GM18520 (cell line): Measurements from ENCODE around the gene GAPDHS.

ENCODE experiments used
- ATAC-seq: cut with Tn5 transposase; IDR thresholded peaks from one replicate; pipeline ENCODE4 v1.9.1; 2021; ENCODE audit not compliant: unreplicated experiment

GAPDHS gene

DNA sequence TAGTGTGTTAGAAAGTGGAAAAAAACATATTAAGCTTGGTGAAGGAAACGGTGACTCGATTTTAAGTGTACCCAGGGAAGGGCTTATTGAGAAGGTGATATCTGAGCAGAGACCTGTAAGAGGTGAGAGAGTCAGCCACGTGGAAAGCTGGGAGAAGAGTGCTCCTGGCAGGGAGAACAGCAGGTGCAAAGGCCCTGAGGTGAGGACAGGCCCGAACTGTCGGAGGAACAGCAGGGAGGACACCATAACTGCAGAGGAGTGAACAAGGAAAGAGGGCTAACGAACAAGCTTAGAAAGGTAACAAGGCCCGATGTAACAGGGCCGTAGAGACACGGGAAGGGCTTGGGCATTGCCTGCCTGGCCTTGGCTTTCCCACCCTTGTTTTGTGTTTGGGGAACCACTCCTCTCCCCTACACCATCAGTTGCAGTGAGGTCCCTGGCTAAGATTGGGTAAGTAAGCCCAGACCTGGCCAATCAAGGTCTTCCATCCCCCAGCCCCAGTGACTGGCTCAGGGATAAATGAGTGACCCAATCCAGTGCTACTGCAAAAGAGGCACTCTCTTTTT lies 22.9 kb downstream of the GAPDHS start:
- ATAC-seq, result no peak

DNA sequence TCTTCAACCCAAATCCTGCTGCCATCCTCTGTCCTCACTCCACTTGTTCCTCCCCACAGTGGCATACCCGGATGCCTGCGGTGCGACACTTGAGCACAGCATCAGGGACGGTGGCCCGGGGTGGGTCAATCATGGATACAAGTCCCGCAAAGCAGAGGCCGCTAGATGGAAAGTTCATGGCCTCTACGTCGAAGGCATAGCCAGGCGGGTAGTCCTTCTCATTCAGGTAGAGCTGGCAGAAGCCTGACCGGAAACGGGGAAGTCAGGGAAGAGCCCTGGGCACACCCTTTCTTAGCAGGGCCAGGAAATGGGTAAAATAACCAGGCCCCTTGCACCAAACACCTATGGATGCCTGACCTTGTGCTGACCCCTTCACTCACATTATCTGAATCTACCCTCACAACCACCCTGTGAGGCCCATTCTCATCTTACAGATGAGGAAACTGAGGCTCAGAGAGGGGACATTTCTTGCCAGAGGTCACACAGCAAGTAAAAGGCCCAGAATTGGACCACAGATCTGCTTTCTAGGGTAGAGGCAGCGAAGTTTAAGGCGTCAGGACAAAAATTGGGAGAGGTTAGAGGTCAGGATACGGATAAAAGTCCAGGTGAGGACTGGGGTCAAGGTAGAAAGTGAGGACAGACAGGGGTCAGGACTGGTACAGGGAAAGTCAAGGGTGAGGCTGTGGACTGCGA lies 23.7 kb downstream of the GAPDHS start:
- no peak for ATAC-seq

DNA sequence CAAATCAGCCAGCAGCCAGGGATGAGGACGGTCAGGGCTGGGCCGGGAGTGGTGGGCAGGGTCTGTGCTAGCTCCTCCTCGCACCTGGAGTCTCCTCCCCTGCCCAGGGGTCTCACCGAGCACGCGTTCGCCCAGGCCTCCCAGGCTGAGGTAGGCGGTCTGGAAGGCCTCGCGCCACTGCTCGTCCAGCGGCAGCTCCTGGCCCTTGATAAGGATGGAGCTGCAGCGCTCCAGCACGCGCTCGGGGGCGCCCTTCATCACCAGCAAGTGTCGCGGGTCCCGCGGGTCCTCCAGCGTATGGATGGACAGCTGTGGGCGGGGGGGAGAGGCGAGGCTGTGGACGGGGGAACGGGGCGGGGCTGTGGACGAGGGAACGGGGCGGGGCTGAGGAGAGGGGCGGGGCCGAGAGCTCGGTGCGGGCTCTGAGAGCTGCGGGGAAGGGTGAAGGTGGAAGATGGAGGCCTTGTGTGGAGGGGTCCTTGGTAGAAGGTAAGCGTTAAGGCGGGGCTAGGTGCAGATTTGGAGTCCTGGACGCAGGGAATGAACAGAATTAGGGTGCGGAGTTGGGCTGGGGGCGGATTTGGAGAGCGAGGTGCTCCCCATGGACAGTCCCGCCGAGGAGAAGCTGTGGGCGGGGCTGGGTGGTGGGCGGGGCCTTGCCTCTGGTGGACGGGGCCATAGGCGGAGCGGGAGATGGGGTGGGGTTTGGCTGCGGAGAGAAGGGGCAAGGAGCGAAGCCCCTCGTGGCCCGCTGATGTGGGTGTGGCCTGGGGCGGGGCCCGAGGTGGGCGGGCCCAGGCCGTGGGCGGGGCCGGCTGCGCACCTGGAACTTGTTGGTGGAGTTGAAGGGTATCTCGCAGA lies 24.5 kb downstream of the GAPDHS start:
- no peak for ATAC-seq

DNA sequence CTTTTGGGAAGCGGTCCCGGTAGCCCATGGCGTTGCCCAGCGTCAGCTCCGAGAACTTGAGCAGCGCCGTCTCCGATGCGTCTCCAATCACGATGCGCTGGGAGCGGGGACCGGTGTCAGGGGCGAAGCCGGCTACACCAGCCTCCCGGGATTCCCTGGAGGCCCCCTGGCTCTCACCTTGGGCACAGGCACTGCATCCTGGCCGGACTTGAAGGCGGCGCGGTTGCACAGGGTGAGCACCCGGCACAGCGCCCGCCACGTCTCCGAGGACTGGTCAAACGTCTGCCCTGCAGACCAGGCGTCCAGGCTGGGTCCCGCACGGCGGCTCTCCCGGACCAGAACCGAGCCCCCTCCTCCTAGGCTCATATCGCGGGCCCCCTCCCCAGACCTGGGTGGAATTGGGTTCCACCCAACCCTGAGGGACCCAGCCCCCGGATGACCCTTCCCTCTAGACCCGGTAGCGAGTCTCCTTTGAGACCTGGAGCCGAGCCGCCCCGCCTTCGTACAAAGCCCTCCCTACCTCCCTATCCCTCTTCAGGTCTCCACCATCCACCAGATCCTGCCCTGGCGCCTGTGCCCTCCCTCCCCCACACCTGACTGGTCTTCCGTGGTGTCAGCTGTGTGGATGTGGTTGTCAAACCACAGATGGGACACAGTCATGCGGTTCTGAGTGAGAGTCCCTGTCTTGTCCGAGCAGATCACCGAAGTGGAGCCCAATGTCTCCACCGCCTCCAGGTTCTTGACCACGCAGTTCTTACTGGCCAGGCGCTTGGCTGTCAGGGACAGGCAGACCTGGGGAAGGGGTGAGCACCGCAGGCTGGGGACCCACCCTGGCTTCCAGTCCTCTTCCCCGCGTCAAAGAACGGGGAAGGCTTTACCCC lies 25.4 kb downstream of the GAPDHS start:
- no peak for ATAC-seq

DNA sequence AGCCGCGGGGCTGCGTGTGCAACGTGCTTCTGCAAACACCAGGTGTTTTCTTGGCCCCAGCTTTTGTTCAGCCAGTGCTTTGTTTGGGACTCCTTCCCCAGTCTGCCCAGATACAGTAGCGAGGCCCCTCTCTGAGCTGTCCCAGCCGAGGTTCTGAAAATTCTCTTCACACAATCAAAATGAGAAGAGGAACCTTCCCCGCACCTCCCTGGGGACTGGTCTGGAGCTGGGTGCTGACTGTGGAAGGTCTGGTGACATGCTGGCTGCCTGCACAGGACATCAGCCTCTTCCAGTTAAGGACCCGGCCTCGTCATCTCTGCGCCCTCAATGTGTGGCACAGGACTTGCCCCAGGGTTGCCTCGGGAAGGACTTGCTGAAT lies 26.0 kb downstream of the GAPDHS start:
- no peak for ATAC-seq

DNA sequence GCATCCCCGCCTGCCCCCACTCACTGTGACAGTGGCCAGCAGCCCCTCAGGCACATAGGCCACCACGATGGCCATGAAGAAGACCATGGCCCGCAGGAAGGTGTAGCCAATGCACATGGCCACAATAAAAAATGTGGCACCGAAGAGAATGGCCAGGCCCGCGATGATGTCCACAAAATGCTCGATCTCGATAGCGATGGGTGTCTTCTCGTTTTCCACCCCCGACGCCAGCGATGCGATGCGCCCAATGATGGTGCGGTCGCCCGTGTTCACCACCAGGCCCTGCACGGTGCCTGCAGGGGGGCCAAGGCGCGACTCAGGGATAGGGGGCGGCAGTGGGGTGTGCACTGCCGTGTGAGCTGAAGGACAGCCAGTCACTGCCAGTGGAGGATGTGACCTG lies 26.5 kb downstream of the GAPDHS start:
- no peak for ATAC-seq

DNA sequence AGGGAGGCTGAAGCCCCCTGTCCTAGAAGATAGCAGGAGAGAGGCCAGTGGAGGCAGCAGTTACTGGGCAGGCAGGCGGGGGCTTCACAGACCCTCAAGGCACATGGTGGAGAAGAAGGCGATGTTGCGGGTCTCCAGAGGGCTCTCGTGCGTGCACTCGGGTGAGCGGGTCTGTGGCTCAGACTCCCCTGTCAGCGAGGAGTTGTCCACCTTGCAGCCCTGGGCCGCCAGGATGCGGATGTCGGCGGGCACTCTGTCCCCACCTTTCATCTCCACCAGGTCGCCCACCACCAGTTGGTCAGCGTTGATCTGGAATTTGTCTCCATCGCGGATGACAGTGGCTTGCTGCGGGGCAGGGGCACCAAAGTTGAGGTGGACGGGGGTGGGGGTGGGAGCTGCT lies 27.0 kb downstream of the GAPDHS start:
- ATAC-seq, result no peak

DNA sequence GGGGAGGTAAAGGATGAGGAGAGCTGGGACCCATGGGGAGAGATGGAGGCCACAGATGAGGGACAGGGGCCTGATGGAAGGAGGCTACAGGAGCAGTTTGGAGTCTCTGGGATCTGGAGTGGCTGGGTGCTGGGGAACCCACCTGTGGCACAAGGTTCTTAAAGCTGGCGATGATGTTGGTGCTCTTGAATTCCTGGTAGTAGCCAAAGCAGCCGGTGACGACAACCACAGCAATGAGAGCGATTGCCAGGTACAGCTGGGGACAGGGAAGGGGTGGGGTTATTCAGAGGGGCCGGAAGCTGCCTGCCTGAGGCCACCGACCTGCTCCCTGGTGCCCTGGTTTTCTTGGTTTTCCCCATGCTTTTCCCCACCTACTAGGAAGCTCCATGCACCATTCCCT lies 27.4 kb downstream of the GAPDHS start:
- ATAC-seq, result no peak

DNA sequence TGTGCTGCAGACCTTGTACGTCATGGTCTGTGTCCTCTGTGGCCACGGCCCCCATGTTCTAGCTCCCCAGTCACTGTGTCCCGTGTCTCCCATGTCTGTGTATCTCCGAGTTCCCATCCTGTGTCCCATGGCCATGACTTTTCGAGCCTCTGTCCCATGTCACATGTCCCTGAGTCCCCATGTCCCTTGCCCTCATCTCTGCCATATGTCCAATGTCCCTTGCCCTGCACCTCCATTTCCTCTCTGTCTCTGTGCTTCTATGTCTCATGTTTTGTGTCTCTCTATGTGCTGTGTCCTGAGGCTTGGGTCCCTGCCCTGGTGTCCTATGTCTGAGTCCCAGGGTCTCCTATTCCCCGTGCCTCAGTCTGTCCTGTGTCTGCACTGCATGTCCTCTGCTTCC lies 28.2 kb downstream of the GAPDHS start:
- ATAC-seq, result no peak

DNA sequence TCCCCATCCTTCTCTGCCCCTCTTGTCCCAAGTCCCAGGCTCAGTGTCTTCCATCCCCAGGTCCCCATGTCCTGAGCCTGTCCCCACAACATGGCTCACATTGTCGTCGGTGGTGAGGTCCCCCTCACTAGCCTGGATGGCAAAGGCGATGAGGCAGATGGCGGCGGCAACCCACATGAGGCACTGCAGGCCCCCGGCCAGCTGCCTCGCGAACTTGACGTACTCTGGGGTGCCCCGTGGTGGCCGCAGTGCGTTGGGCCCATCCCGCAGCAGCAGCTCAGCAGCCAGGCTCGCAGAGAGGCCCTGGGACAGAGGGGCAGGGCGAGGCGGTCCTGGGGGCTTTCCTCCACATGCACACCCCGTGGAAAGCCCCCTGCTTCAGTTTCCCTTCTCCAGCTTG lies 29.1 kb downstream of the GAPDHS start:
- ATAC-seq, result no peak

DNA sequence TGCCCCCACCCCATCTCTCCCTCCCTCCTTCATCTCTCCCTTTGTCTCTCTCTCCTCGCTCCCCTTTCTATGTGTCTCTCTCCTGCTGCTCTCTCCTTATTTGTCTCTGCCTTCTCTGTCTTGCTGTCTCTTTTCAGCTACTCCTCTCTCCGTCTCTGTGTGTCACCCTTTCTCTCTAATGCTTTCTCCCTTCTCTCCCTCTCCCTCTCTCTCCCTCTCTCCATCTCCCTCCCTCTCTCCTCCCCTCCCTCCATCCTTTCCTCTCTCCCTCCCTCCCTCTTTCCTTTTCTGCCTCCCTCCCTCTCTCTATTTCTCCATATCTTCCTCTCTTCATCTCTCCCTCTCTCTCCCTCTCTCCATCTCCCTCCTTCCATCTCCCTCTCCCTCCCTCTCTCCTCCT lies 29.5 kb downstream of the GAPDHS start:
- ATAC-seq, result no peak

DNA sequence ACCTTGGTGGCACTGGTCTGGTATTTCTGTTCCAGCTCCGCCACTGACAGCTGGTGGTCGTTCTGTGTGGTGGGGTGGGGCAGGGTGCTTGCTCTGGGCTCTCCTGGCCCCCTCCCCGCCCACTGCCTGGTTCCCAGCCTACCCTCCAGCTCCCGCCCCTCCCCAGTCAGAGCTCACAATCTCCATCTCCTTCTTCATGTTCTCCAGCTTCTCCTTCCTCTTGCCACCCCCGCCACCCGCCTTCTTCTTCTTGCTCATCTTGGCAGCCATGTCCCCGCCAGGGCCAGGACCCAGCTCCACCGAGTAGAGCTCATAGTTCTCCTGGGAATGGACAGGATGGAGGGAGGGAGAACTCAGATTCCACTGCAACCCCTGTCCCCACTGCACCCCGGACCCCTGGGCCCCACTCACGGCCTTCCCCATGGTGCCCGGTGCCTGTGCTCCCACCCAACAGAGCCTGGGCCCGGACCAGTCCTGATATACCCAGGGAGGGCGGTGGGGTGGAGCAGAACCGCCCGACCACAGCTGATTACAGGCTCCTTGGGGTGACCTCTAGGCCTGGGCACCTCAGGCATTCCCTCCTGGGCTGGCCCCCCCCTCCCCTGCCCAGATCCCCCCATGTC lies 30.1 kb downstream of the GAPDHS start, which contains the start of gene ATP4A:
TSS of gene ATP4A (minus strand) at position 452 of the 623 bp plus-strand sequence. CDS start at position 423, 29 bp downstream.
- ATAC-seq, result no peak

DNA sequence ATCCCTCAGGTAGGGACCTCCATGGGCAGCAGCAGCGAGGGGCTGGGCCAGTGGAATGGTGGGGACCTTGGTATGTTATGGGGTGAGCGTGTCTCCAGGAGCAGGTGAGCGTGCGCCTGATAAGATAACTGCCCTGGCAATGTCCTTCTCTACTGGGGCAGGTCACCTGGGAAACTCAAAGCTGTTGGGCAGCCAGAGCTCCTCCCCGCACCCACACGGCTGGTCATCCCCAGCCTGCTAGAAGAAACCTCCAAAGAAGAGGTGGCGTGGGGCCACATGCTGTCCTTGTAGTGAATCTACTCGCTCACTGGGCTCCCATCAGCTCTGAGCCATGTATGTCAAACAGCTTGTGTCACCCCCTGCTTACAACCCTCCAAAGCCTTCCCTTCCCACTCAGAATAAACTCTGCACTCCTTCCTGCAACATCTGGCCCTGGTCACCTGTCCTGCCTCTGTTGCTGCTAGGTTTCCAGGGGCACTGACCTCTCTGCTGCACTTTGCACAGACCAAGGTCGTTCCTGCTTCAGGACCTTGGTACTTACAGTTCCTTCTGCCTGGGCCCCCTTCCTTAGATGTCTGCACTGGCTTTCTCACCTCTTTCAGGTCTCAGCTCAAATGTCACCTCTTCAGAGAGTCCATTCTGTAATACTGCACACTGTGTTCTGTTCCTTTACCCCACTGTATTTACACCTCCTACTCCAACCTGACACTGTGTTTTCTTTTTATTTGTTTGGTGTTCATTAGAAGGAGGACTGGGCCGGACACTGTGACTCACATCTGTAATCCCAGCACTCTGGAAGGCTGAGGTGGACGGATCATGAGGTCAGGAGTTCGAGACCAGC lies 32.0 kb downstream of the GAPDHS start:
- no peak for ATAC-seq

DNA sequence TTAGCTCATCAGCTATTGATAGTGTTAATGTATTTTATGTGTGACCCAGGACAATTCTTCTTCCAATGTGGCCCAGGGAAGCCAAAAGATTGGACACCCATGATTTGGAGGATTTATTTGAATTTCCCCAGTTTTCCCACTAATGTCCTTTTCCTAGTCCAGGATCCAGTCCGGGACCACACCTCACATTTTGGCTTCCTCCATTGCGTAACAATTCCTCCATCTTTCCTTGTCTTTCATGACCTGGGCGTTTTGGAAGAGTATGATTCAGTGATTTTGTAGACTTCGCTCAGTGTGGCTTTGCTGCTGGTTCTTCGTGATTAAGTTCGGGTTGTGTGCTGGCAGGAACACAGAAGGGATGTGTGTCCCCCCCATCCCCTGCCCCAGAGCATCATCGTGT lies 33.5 kb downstream of the GAPDHS start:
- ATAC-seq, result no peak

DNA sequence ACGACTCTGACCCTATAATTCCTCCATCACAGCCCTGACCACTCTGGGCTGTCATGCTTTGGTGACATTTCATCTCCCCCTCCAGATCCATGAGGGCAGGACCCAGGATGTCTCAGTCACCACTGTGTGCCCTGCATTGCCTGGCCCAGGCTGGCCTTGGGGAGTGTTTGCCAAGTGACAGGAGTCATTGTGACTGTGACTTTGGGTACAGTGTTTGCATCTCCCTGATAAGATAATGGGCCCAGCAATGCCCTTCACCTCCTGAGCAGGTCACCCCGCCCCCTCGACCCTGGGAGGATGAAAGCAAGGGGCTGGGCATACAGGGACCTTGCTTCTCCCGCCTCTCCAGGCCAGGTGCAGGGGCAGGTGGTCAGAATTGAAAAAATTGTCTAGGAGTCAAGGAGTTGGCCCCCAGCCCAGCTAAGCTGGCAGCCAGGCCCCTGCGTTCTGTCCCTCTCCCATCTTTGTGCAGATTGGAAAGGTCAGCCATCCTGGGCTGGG lies 36.1 kb downstream of the GAPDHS start:
- ATAC-seq, result no peak

DNA sequence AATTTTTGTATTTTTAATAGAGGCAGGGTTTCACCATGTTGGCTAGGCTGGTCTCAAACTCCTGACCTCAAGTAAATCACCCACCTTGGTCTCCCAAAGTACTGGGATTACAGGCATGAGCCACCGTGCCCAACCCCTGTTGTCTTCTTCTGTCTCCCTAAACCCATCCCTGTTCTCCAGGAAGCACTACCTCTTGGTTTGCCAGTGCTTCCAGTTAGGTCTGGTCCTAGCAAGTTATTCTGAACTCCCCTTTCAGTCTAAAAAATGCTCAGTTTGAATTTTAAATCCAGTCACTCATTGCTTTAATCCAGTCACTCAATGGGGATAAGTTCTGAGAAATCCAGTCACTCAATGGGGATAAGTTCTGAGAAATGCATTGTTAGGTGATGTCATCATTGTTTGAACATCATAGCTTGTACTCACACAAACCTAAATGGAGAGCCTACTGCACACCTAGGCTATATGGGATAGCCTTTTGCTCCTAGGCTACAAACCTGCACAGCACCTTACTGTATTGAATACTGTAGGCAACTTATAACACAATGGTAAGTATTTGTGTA lies 38.2 kb downstream of the GAPDHS start:
- ATAC-seq, result no peak

DNA sequence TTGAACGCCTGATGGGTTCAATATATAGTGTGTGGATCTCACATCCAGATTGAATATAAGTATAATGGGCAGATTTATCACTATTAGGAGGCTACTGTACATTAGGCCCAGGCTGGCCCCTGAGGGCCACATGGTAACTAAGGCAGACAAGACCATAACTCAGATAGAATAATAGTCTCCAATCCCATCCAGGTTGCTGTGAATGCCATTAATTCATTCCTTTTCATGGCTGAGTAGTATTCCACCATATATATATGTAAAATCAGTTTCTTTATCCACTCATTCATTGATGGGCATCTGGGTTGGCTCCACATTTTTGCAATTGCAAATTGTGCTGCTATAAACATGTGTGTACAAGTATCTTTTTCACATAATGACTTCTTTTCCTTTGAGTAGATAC lies 44.7 kb downstream of the GAPDHS start:
- no peak for ATAC-seq

DNA sequence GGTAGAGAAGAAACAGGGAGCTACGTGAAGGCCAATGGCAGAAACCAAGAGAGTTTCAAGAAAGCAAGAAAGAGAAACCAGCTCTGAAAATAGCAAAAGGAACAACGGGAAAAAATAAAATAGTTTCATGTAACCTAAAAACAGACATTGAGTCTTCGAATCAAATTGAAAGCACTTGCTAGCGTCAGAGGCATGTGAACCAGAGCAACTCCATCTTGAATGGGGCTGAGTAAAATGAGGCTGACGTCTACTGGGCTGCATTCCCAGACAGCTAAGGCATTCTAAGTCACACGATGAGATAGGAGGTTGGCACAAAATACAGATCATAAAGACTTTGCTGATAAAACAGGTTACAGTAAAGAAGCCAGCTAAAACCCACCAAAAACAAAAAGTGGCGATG lies 45.5 kb downstream of the GAPDHS start:
- ATAC-seq, result no peak

DNA sequence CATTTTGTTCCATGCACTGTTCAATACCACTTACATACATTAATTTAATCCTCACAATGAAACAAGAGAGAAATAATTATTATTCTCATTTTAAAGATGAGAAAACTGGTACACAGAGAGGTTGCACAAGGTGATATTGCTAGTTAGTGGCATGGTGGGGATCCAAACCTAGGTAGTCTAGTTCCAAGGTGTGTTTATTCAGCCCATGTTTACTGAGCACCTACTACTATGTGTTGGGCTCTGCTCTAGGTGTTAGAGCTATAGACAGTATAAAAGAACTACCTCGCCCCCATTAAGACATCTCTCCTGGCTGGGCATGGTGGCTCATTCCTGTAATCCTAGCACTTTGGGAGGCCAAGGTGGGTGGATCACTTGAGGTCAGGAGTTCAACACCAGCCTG lies 49.5 kb downstream of the GAPDHS start:
- ATAC-seq, result no peak
